K562 (cell line): Measurements from ENCODE around the gene ADAMTSL2. TPM values are rescaled to one million over a fixed set of nuclear protein-coding genes. Genes with fewer than 3 reads are reported as not detected.

ENCODE experiments used
- ATAC-seq: fragments of 200-7000 bp; cut with Tn5 transposase; 3 replicates; pipeline ENCODE4 v1.9.1; 2020; ENCODE audit warnings: moderate library complexity
- BruUV-seq: library from RNA; stranded (reverse); fragments of 400-500 nt; replicated peaks from 2 replicates; lab custom pipeline; 2021; lab: Mats Ljungman, UMichigan
- CTCF ChIA-PET: fragments of 300-600 bp; formaldehyde crosslinking; extraction: SDS; loops from one replicate; lab custom pipeline; 2021; ENCODE audit warnings: low intra/inter-chr PET ratio; lab: Yijun Ruan, JAX
- POLR2A ChIA-PET: fragments of 300-600, 350-650 bp; sonication (Branson Sonifier 250); formaldehyde crosslinking; extraction: SDS; loops from one replicate; lab custom pipeline; 2021; ENCODE audit warnings: antibody characterized with exemption, inconsistent platforms; lab: Yijun Ruan, JAX
- DNase-seq, 4 experiments: peaks; one replicate each; pipeline versions ENCODE4 v3.0.0 to v3.0.0-alpha.2; 2011 to 2018; ENCODE audit warnings: low spot score in 3 of 4, mixed read lengths in 3 of 4; ENCODE audit errors: extremely low read depth in 1 of 4
- FAIRE-seq: peaks from 2 replicates; lab custom pipeline; 2011; peaks lifted over from hg19 to GRCh38; lab: Jason Lieb, UNC
- H2AFZ ChIP-seq: 2 replicates; pipeline ENCODE4 v1.6.0; 2011; ENCODE audit warnings: low read depth, low read length, control low read depth, inconsistent platforms
- H3K27ac ChIP-seq: fragments of 200-600 bp; 3 replicates; pipeline ENCODE4 v1.8.0; 2011; ENCODE audit warnings: low read depth, mild to moderate bottlenecking, control low read depth, inconsistent platforms, low read length, moderate library complexity, mixed read lengths; ENCODE audit errors: extremely low read depth
- H3K27me3 ChIP-seq, 2 experiments: fragments of 300-600 bp in 1 of 2; 2 replicates in 1 of 2; 3 replicates in 1 of 2; pipeline versions ENCODE4 v1.6.0 to v1.8.0; 2011; ENCODE audit warnings: inconsistent platforms in 2 of 2, low read length in 2 of 2, mild to moderate bottlenecking in 1 of 2, mixed read lengths in 1 of 2, moderate library complexity in 1 of 2; ENCODE audit not compliant: control insufficient read depth in 2 of 2, insufficient read depth in 2 of 2
- H3K36me3 ChIP-seq: fragments of 300-600 bp; 3 replicates; pipeline ENCODE4 v1.8.0; 2011; ENCODE audit warnings: mild to moderate bottlenecking, low read length, inconsistent platforms; ENCODE audit not compliant: control insufficient read depth, insufficient read depth
- H3K4me1 ChIP-seq, 2 experiments: fragments of 200-600 bp in 1 of 2; replicated peaks in 1 of 2; 2 replicates in 1 of 2; 3 replicates in 1 of 2; pipeline versions ENCODE4 v1.5.1 to v1.8.0; 2011; ENCODE audit warnings: inconsistent platforms in 2 of 2, low read length in 2 of 2, mild to moderate bottlenecking in 1 of 2, mixed read lengths in 1 of 2, moderate library complexity in 1 of 2; ENCODE audit not compliant: control insufficient read depth in 2 of 2, insufficient read depth in 2 of 2
- H3K4me2 ChIP-seq: 2 replicates; pipeline ENCODE4 v1.6.1; 2011; ENCODE audit warnings: low read length, control low read depth, inconsistent platforms, mixed read lengths; ENCODE audit not compliant: insufficient read depth
- H3K4me3 ChIP-seq: fragments of 200-600 bp; sonication (generic), shearing (Covaris generic); 2 replicates; pipeline ENCODE4 v1.5.1; 2016; ENCODE audit warnings: control low read depth, inconsistent platforms
- H3K79me2 ChIP-seq: fragments of 200-600 bp; 3 replicates; pipeline ENCODE4 v1.8.0; 2011; ENCODE audit warnings: low read length, inconsistent platforms; ENCODE audit not compliant: control insufficient read depth, insufficient read depth
- H3K9ac ChIP-seq, 2 experiments: 2 replicates each; pipeline versions ENCODE4 v1.6.0 to v1.6.1; 2011; ENCODE audit warnings: low read depth in 2 of 2, low read length in 2 of 2, control low read depth in 1 of 2, inconsistent platforms in 1 of 2, mild to moderate bottlenecking in 1 of 2, mixed read lengths in 1 of 2; ENCODE audit not compliant: insufficient read depth in 1 of 2
- H3K9me1 ChIP-seq: one replicate; pipeline ENCODE4 v1.6.0; 2011; ENCODE audit warnings: inconsistent platforms, mild to moderate bottlenecking, low read length, moderate library complexity; ENCODE audit not compliant: control insufficient read depth, insufficient read depth
- H3K9me3 ChIP-seq: replicated peaks from 2 replicates; pipeline ENCODE4 v1.5.1; 2011; ENCODE audit warnings: low read depth, low read length, inconsistent platforms; ENCODE audit not compliant: control insufficient read depth, insufficient read depth
- H4K20me1 ChIP-seq: replicated peaks from 2 replicates; pipeline ENCODE4 v1.6.1; 2011; ENCODE audit warnings: low read length, inconsistent platforms, mixed read lengths; ENCODE audit not compliant: control insufficient read depth, insufficient read depth
- BRF1 ChIP-seq: IDR thresholded peaks from 3 replicates; pipeline ENCODE4 v1.6.1; 2011; ENCODE audit warnings: borderline replicate concordance, mild to moderate bottlenecking; ENCODE audit not compliant: insufficient read length; ENCODE audit errors: extremely low read depth
- COPS2 ChIP-seq: fragments of 450-650 bp; conservative IDR thresholded peaks from 2 replicates; pipeline ENCODE4 v1.6.1; 2016; ENCODE audit warnings: mild to moderate bottlenecking, moderate library complexity
- FOXK2 ChIP-seq, 2 experiments: fragments of 450-650 bp; IDR thresholded peaks in 1 of 2; conservative IDR thresholded peaks in 1 of 2; 2 replicates each; pipeline ENCODE4 v1.6.1; 2016; ENCODE audit warnings: low read depth in 2 of 2, mild to moderate bottlenecking in 1 of 2
- HLTF ChIP-seq: fragments of 450-650 bp; IDR thresholded peaks from 2 replicates; pipeline ENCODE4 v1.6.1; 2016
- NR3C1 ChIP-seq: sonication (generic); formaldehyde crosslinking; IDR thresholded peaks from 2 replicates; pipeline ENCODE4 v1.8.1; 2022; ENCODE audit warnings: missing genetic modification reagents
- PHF20 ChIP-seq: fragments of 450-650 bp; IDR thresholded peaks from 2 replicates; pipeline ENCODE4 v1.6.1; 2018; ENCODE audit not compliant: partially characterized antibody
- TCF3 ChIP-seq: sonication (generic); formaldehyde crosslinking; IDR thresholded peaks from 2 replicates; pipeline ENCODE4 v1.4.0; 2020; ENCODE audit warnings: mild to moderate bottlenecking, missing genetic modification reagents
- TEAD1 ChIP-seq, 2 experiments: fragments of 450-650 bp in 1 of 2; sonication (generic) in 1 of 2; formaldehyde crosslinking; IDR thresholded peaks; 2 replicates each; pipeline versions ENCODE4 v1.4.0 to v1.8.0; 2020 to 2022; ENCODE audit warnings: mild to moderate bottlenecking in 2 of 2, missing genetic modification reagents in 1 of 2
- TEAD4 ChIP-seq, 2 experiments: sonication (generic) in 1 of 2; formaldehyde crosslinking in 1 of 2; IDR thresholded peaks; 2 replicates each; pipeline versions ENCODE4 v1.6.1 to v1.8.0; 2012 to 2022; ENCODE audit warnings: borderline replicate concordance in 1 of 2, inconsistent platforms in 1 of 2, low read length in 1 of 2, mild to moderate bottlenecking in 1 of 2, missing genetic modification reagents in 1 of 2
- ZNF197 ChIP-seq: fragments of 200-800 bp; sonication (Bioruptor generic); IDR thresholded peaks from 2 replicates; pipeline ENCODE4 v1.6.1; 2016; ENCODE audit warnings: low read depth, missing genetic modification characterization, missing compliant biosample characterization
- WGBS: fragments of 100-300 bp; shearing (Covaris generic); methylation state at CpG from one replicate; pipeline ENCODE4 v1.1.6; 2016; ENCODE audit warnings: low coverage, mixed read lengths; ENCODE audit not compliant: insufficient coverage; ENCODE audit errors: missing lambda C conversion rate; 5-methylcytosine and 5-hydroxymethylcytosine counted together
- in situ Hi-C: fragments of 300-500 bp; cut with MboI; formaldehyde crosslinking; loops from 4 replicates; pipeline ENCODE4 v1.15.0; 2018; ENCODE audit warnings: inconsistent platforms, mixed read lengths
- intact Hi-C: fragments of 100-400 bp; cut with micrococcal nuclease; formaldehyde crosslinking; loops from 2 replicates; pipeline ENCODE4 v1.14.2; 2022
- polyA plus RNA-seq, 8 experiments: library from polyadenylated mRNA; depleted of rRNA in 4 of 8; stranded (reverse) in 5 of 8; unstranded in 3 of 8; fragments of >200 nt; fragmentation: Nextera tagmentation in 2 of 8; fragmentation: Illumina TruSeq in 1 of 8; extraction: Ambion mirVana in 2 of 8; extraction: Trizol in 1 of 8; gene quantifications; 2 replicates each; pipeline versions ENCODE4 v1.2.1 to v1.2.3, GENCODE V29; 2011 to 2014; ENCODE audit warnings: inconsistent platforms in 1 of 8, missing spikeins in 1 of 8
- total RNA-seq, 7 experiments: library from RNA; depleted of rRNA in 6 of 7; stranded (reverse); fragments of >200 nt in 6 of 7; fragmentation: Illumina TruSeq in 2 of 7; extraction: Trizol in 2 of 7; gene quantifications; 2 replicates each; pipeline versions ENCODE4 v1.2.1 to v1.2.3, GENCODE V29; 2011 to 2021; ENCODE audit warnings: low replicate concordance in 1 of 7
- TF ChIP-seq, protein P1 (sequence below): fragments of 250-450 bp; sonication (Bioruptor Pico); IDR thresholded peaks from 2 replicates; pipeline ENCODE4 v1.8.0; 2022; ENCODE audit warnings: inconsistent platforms
- TF ChIP-seq, protein P2 (sequence below): fragments of 250-450 bp; sonication (Bioruptor Pico); IDR thresholded peaks from 2 replicates; pipeline ENCODE4 v1.5.0; 2020; ENCODE audit warnings: mild to moderate bottlenecking, borderline replicate concordance

ADAMTSL2 gene
- total and polyA plus RNA-seq, 9 of the 15 experiments (the other 6 are each of a cell fraction or from before 2014, with no cell fraction given) = 0.04 TPM; not detected in 8

DNA sequence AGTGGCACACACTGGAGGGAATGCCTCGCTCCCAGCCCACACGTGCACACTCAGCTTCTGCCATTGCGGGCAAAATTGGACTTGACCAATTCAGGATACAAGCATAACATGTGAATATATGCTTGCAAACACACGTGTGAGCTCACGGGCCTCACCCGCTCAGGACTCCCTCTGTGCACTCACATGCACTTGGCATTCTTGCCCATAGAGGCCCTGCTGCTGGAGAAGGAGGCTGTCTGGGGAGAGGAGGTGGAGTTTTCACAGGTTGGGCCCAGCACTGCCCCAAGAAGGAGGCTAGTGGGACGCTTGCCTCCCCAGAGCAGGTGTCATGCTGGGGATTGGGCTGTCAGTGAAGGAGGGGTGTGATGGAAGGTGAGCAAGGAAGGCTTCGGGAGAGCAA is 11.4 kb upstream of the ADAMTSL2 start:
- no peaks in the 10 kb centered on the region for H3K79me2 ChIP-seq
- TF ChIP-seq COPS2 (no peak), TEAD1 (CRISPR knock-in tag; IDR thresholded peaks at IDR 0.05) (0 out of 4 replicates have a peak, but pooled peaks of 1 of the 2 experiments have one; percentile 25)
- peaks cover 54 to 92% of the 10 kb centered on the region in 2 experiments for H3K27me3 ChIP-seq
- no peak overlapping the region for H3K4me3 ChIP-seq
- H3K4me1 ChIP-seq = peaks cover 0 to 19% of the 10 kb centered on the region in 2 experiments; a peak in 1 of 5 replicates
- no peaks in the 10 kb centered on the region for H3K36me3 ChIP-seq
- H3K27ac ChIP-seq = no peak overlapping the region
- no peak for FAIRE-seq
- intact Hi-C loops (no loop called here), in situ Hi-C loops (no loop called here)
- POLR2A ChIA-PET = interaction anchor here (0.5 kb wide), 2 partner anchors 143 to 524 kb away, joined by 3 read pairs; no protein-coding TSS in a partner anchor
- under 1% methylated on average over 8 of the region's 8 CpGs for WGBS
- no peak overlapping the region for H2AFZ ChIP-seq
- no peak for DNase-seq
- CTCF ChIA-PET = no interaction called here
- no peaks in the 10 kb centered on the region for H3K9me1 ChIP-seq
- H3K4me2 ChIP-seq = no peak overlapping the region
- peaks cover 11% of the 10 kb centered on the region for H4K20me1 ChIP-seq
- no TSS peak for BruUV-seq
- ATAC-seq = no peak
- H3K9me3 ChIP-seq = no peaks in the 10 kb centered on the region
- H3K9ac ChIP-seq = no peak overlapping the region

DNA sequence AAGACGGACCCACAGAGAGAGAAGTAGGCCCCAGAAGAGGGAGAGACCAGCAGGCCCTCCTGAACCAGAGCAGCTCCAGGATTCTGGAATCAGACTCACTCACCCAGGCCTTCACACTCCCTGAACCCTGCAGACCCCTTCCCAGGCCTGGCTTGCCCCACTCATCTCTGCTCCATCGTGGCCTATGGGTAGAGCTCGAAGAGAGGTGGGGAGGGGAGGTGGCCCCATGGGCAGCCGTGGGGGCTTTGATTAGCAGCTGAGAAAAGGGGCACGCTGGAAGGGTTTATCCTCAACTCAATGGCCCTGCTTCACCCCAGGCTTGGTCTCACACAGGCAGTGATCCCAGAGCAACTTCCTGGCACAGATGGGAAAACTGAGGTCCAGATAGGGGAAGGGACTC is 10.4 kb upstream of the ADAMTSL2 start:
- in situ Hi-C loops = no loop called here
- H3K4me3 ChIP-seq = no peak overlapping the region
- H3K79me2 ChIP-seq = no peaks in the 10 kb centered on the region
- H3K4me2 ChIP-seq = no peak overlapping the region
- no TSS peak for BruUV-seq
- intact Hi-C loops = no loop called here
- H3K9me1 ChIP-seq = no peaks in the 10 kb centered on the region
- H3K9me3 ChIP-seq = no peaks in the 10 kb centered on the region
- H3K36me3 ChIP-seq = no peaks in the 10 kb centered on the region
- H2AFZ ChIP-seq = no peak overlapping the region
- H3K27ac ChIP-seq = no peak overlapping the region
- H3K4me1 ChIP-seq = peaks cover 0 to 19% of the 10 kb centered on the region in 2 experiments; a peak in 1 of 5 replicates
- peaks cover 11% of the 10 kb centered on the region for H4K20me1 ChIP-seq
- ChIA-PET CTCF (no interaction called here), POLR2A (interaction anchor here (0.6 to 1.3 kb wide), 2 partner anchors 18 to 1100 kb away, joined by 3 to 4 read pairs; no protein-coding TSS in a partner anchor)
- ATAC-seq (no peak), DNase-seq (no peak), FAIRE-seq (no peak)
- H3K9ac ChIP-seq = no peak overlapping the region
- 0% methylated on average over 3 of the region's 5 CpGs for WGBS
- peaks cover 55 to 92% of the 10 kb centered on the region in 2 experiments; a peak in 4 of 5 replicates for H3K27me3 ChIP-seq
- TF ChIP-seq PHF20 (no peak), NR3C1 (CRISPR knock-in tag) (no peak), ZNF197 (CRISPR knock-in tag) (no peak), BRF1 (no peak), FOXK2 (conservative IDR thresholded peaks at IDR 0.05 in 1 of 2, IDR thresholded peaks at IDR 0.05 in 1 of 2; ENCODE audit: low read depth in 2 of 2) (no peak), TEAD4 (IDR thresholded peaks at IDR 0.05; ENCODE audit: low read length) (no peak), TEAD4 (CRISPR knock-in tag; IDR thresholded peaks at IDR 0.05; ENCODE audit: borderline replicate concordance) (no peak), HLTF (no peak), TCF3 (CRISPR knock-in tag) (no peak)
- TF ChIP-seq, protein P1, sequence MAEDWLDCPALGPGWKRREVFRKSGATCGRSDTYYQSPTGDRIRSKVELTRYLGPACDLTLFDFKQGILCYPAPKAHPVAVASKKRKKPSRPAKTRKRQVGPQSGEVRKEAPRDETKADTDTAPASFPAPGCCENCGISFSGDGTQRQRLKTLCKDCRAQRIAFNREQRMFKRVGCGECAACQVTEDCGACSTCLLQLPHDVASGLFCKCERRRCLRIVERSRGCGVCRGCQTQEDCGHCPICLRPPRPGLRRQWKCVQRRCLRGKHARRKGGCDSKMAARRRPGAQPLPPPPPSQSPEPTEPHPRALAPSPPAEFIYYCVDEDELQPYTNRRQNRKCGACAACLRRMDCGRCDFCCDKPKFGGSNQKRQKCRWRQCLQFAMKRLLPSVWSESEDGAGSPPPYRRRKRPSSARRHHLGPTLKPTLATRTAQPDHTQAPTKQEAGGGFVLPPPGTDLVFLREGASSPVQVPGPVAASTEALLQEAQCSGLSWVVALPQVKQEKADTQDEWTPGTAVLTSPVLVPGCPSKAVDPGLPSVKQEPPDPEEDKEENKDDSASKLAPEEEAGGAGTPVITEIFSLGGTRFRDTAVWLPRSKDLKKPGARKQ (CRISPR knock-in tag) = no peak
- TF ChIP-seq, protein P2, sequence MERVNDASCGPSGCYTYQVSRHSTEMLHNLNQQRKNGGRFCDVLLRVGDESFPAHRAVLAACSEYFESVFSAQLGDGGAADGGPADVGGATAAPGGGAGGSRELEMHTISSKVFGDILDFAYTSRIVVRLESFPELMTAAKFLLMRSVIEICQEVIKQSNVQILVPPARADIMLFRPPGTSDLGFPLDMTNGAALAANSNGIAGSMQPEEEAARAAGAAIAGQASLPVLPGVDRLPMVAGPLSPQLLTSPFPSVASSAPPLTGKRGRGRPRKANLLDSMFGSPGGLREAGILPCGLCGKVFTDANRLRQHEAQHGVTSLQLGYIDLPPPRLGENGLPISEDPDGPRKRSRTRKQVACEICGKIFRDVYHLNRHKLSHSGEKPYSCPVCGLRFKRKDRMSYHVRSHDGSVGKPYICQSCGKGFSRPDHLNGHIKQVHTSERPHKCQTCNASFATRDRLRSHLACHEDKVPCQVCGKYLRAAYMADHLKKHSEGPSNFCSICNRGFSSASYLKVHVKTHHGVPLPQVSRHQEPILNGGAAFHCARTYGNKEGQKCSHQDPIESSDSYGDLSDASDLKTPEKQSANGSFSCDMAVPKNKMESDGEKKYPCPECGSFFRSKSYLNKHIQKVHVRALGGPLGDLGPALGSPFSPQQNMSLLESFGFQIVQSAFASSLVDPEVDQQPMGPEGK (CRISPR knock-in tag) = no peak
